Lung (tissue), 16 donors: ENCODE measurements around the gene NOC4L. TPM values are rescaled to one million over a fixed set of nuclear protein-coding genes. Genes with fewer than 3 reads are reported as not detected.

Experiments used
- ATAC-seq: fragments of 200-7000 bp; cut with Tn5 transposase; one replicate; pipeline ENCODE4 v1.9.1; 2020; ENCODE audit warnings: moderate number of reproducible peaks; ENCODE audit not compliant: insufficient read depth, low FRiP score
- DNase-seq, 3 donors: peaks; one replicate each; pipeline ENCODE4 v3.0.0-alpha.2; 2013 to 2017
- H3K27ac ChIP-seq, 2 donors: one replicate each; pipeline ENCODE4 v1.5.1; 2013; ENCODE audit warnings: mild to moderate bottlenecking in 2 of 2, moderate library complexity in 2 of 2, control low read depth in 1 of 2, inconsistent platforms in 1 of 2, low read depth in 1 of 2, low read length in 1 of 2
- H3K27me3 ChIP-seq, 3 donors: one replicate each; pipeline ENCODE4 v1.5.1; 2013; ENCODE audit warnings: low read length in 2 of 3; ENCODE audit not compliant: control insufficient read depth in 3 of 3, insufficient read depth in 3 of 3
- H3K36me3 ChIP-seq, 4 donors: one replicate each; pipeline ENCODE4 v1.5.1; 2013; ENCODE audit warnings: low read length in 4 of 4, mild to moderate bottlenecking in 1 of 4, moderate library complexity in 1 of 4; ENCODE audit not compliant: control insufficient read depth in 4 of 4, insufficient read depth in 4 of 4
- H3K4me1 ChIP-seq, 5 donors: one replicate each; pipeline ENCODE4 v1.5.1; 2013; ENCODE audit warnings: low read length in 5 of 5, mild to moderate bottlenecking in 2 of 5, moderate library complexity in 1 of 5; ENCODE audit not compliant: control insufficient read depth in 5 of 5, insufficient read depth in 5 of 5
- H3K4me3 ChIP-seq: one replicate; pipeline ENCODE4 v1.5.1; 2013; ENCODE audit warnings: mild to moderate bottlenecking, control low read depth, moderate library complexity
- H3K9ac ChIP-seq, 2 donors: one replicate each; pipeline ENCODE4 v1.5.1; 2013; ENCODE audit warnings: low read length in 2 of 2, control low read depth in 1 of 2; ENCODE audit not compliant: insufficient read depth in 1 of 2
- H3K9me3 ChIP-seq, 4 donors: one replicate each; pipeline ENCODE4 v1.5.1; 2013; ENCODE audit warnings: low read length in 3 of 4, mild to moderate bottlenecking in 1 of 4, moderate library complexity in 1 of 4; ENCODE audit not compliant: control insufficient read depth in 4 of 4, insufficient read depth in 3 of 4
- WGBS, 2 donors: extraction: QIAGEN DNeasy Blood & Tissue Kit; methylation state at CpG; one replicate each; pipeline ENCODE4 v1.1.7; 2013; 5-methylcytosine and 5-hydroxymethylcytosine counted together
- long read RNA-seq, 5 donors: transcript quantifications; one replicate each; lab custom pipeline, GENCODE V29; 2026
- polyA plus RNA-seq, 2 donors: library from polyadenylated mRNA; stranded (reverse); fragments of 200-250 nt; gene quantifications; one replicate each; pipeline ENCODE4 v1.2.1, GENCODE V29; 2013
- total RNA-seq, 2 donors: library from RNA; depleted of rRNA in 1 of 2; stranded (reverse); fragments of >200 nt in 1 of 2; gene quantifications; one replicate each; pipeline ENCODE4 v1.2.1, GENCODE V29; 2014 to 2021
- TF ChIP-seq, protein P1 (sequence below): IDR thresholded peaks from 2 replicates; pipeline ENCODE4 v1.5.1; 2012; ENCODE audit warnings: mild to moderate bottlenecking; ENCODE audit errors: control extremely low read depth, extremely low read depth
- donor health status: control.
- donor health status: control.
- donor health status: Bipolar disorder and iron deficiency.
- donor health status: healthy.
- donor health status: DM: yes; HTN: yes; CAD: no.

Gene NOC4L
- total RNA-seq (10 to 100 TPM in 1 of 2 donors, 1 to 10 TPM in 1; 6.3 to 25.9 TPM), polyA plus RNA-seq (10 to 100 TPM; 25.8 to 27.8 TPM)
- long read RNA-seq, donor 1, partial matches to known transcripts: 0 of 4 reads
- long read RNA-seq, donor 1, other reads (novel, unspliced or antisense): 0 of 4 reads
- long read RNA-seq, donor 2, partial matches to known transcripts: 0 of 2 reads
- long read RNA-seq, donor 2, other reads (novel, unspliced or antisense): 0 of 2 reads
- long read RNA-seq, donor 3, partial matches to known transcripts: 0 of 5 reads
- long read RNA-seq, donor 3, other reads (novel, unspliced or antisense): 0 of 5 reads
- long read RNA-seq, donor 4, partial matches to known transcripts: 0 of 3 reads
- long read RNA-seq, donor 4, other reads (novel, unspliced or antisense): 0 of 3 reads
- long read RNA-seq, donor 5, transcript NOC4L-201 (15 exons, 1,632 nt): major isoform, 7 of 7 reads
- long read RNA-seq, donor 5, partial matches to known transcripts: 0 of 7 reads
- long read RNA-seq, donor 5, other reads (novel, unspliced or antisense): 0 of 7 reads

DNA sequence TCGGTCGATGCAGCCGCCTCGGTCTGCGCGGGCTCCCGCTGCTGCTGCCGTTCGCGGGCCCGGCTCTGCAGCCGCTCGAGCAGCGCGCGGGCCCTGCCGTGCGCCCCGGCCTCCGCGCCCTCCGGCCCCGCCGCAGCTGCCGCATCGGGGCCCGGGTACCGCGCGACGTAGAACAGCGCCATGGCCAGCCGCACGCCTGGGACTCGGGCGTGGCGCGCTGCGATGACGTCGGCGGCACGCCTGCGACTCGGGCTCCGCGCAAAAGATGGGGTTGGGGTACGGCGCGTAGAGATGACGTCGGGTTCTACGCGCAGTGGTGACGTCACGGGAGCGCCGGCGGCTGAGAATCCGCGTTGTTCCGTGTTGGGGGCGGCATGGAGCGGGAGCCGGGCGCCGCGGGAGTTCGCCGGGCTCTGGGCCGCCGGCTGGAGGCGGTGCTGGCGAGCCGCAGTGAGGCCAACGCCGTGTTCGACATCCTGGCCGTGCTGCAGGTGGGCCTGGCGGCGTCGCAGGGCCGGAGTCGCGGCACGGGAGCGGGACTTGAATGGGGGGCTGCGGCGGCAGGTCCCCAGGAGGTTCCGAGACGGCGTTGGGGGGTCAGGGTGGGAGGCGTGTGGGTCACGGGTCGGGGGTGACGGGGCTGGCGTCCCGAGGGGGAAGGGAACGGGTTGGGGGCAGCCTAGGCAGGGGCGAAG lies at the start of gene NOC4L, which contains the start of gene DDX51:
Gene NOC4L (plus strand): TSS at position 343 of the 695 bp plus-strand sequence. CDS start 32 bp downstream, at position 375.
Gene DDX51 (minus strand): TSS at position 205 of the 695 bp plus-strand sequence. CDS start 23 bp downstream, at position 182.
- H3K27me3 ChIP-seq: no peaks in the 10 kb centered on the region
- 0 to 1% methylated on average over 72 to 100 of the region's 100 CpGs for WGBS, 2 donors
- DNase-seq: peak; percentile 95 to 98 (median 96)
- ATAC-seq: peak; percentile 92
- peaks cover 6 to 50% (median 19%) of the 10 kb centered on the region in 4 donors for H3K36me3 ChIP-seq
- no peaks in the 10 kb centered on the region for H3K9me3 ChIP-seq
- H3K4me3 ChIP-seq: peak within 1 kb of the TSS; percentile 97
- H3K9ac ChIP-seq: peak within 1 kb of the TSS in 1 of 2 donors; percentile 63
- peak within 1 kb of the TSS; percentile 82 to 93 for H3K27ac ChIP-seq
- TF ChIP-seq, protein P1, sequence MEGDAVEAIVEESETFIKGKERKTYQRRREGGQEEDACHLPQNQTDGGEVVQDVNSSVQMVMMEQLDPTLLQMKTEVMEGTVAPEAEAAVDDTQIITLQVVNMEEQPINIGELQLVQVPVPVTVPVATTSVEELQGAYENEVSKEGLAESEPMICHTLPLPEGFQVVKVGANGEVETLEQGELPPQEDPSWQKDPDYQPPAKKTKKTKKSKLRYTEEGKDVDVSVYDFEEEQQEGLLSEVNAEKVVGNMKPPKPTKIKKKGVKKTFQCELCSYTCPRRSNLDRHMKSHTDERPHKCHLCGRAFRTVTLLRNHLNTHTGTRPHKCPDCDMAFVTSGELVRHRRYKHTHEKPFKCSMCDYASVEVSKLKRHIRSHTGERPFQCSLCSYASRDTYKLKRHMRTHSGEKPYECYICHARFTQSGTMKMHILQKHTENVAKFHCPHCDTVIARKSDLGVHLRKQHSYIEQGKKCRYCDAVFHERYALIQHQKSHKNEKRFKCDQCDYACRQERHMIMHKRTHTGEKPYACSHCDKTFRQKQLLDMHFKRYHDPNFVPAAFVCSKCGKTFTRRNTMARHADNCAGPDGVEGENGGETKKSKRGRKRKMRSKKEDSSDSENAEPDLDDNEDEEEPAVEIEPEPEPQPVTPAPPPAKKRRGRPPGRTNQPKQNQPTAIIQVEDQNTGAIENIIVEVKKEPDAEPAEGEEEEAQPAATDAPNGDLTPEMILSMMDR: no peak
- peaks cover 0 to 21% (median 8%) of the 10 kb centered on the region in 5 donors for H3K4me1 ChIP-seq

DNA sequence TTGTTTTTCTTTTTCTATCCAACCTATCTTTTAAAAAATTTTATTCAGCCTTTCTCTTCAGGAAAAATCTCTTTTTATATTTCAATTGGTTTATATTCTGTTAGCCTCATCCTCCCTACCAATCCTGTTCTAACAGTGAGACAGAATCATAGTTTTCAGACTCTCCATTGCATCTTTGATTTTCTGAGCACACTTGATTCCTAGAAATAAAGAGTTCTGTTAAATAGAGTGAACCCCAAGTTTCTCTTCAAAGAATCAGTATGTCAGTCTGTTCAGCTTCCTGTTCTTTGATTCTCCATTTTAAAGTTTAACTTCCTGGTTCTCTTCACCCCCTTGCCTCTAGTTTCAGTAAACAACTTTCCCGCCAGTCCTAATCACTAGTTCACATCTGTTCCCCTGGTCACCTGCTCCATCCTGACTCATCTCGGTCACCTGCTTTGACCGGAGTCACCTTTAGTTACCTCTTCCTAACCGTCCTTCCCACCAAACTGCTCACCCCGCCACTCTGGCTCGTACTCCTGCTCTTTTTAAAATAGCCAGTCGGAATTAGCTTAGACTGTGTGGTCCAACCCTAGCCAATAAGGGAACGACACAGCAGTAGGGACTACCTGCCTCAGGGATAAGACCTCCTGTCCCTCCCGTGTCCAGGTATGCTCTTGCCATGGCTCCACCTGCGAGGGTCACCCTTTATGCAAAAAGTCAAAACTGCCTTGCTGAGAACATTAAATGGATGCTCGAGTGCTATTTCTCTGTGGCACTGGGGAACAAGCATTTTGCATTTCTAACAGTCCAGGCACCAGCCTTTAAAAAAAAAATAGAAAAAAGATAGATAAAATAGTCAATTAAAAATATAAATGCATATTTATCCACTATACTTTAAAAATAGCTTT lies 48.5 kb upstream of the NOC4L start:
- no peak for DNase-seq

DNA sequence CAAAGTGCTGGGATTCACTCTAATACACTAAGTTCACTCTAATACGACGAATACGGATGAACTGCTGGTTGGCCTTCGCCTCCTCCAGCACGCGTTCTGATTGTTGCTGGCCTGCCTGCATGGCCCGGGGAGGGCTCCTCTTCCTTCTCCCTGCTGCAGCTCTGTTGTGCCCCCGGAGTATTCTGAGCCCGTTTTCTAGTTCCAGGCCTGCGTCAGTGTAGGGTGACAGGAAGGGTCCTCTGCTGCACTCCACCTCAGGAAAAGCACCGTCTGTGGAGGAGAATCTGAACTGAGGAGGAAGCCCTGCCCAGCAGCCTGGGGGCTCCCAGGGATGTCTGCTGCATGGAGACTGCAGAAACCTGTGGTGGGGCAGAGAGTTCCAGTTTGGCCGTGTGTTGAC lies 44.5 kb upstream of the NOC4L start:
- Histone ChIP-seq H3K9ac (no peak overlapping the region), H3K27ac (no peak overlapping the region), H3K4me1 (no peaks in the 10 kb centered on the region), H3K36me3 (peaks cover 0 to 8% (median 5%) of the 10 kb centered on the region in 4 donors), H3K4me3 (no peak overlapping the region), H3K9me3 (peaks cover 0 to 2% (median 0%) of the 10 kb centered on the region in 4 donors), H3K27me3 (no peaks in the 10 kb centered on the region)
- no peak for DNase-seq
- WGBS, 2 donors: 90 to 92% methylated on average over 12 of the region's 12 CpGs
- TF ChIP-seq, protein P1: no peak
- no peak for ATAC-seq

More for the DNA sequence above, 48.5 kb upstream of the NOC4L start:
- Histone ChIP-seq H3K9ac (no peak overlapping the region), H3K9me3 (no peaks in the 10 kb centered on the region), H3K36me3 (peaks cover 0 to 12% (median 7%) of the 10 kb centered on the region in 4 donors), H3K27ac (no peak overlapping the region), H3K4me1 (no peaks in the 10 kb centered on the region), H3K4me3 (no peak overlapping the region), H3K27me3 (no peaks in the 10 kb centered on the region)
- 94 to 95% methylated on average over 11 of the region's 11 CpGs for WGBS, 2 donors
- TF ChIP-seq, protein P1: no peak
- no peak for ATAC-seq
